ENCODE data around the gene KDM4B.

The KDM4B gene

DNA sequence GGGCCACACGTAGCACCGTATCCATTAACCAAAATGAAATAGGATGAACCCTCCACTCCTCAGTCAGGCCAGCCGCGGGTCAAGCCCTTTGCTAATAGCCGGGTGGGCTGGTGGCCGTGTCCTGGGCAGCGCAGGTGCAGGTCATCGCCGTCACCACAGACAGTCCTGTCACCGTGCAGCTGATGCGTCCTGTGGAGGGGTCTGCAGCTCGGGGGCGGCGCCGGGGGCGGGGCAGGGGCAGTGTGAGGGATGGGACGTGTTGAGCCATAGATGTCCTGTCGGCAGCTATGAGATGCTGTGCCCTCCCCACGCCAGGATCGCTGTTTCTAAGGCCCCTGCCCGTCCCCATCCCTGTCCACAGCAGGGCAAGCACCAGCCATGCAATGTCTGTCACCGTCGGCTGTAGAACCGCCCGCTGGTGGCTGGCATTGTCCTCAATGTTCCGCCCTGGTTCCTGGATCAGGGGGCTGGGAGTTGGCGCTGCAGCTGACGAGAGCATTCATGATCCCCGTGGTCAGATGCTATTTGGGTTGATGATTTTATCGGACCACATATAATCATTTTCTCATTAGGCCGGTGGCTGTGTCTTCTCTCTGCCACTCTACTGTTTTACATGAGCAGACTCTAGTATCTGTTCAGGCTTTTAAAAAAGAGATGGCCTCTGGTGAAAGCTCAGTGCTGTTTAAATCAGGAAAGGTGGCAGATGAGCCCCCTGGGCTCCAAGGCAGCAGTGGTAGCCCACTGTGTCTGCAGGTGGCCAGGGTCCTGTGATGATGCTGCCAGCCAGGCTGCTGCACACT is 126.1 kb downstream of the KDM4B start:
- DNase-seq (ENCODE audit: extremely low read depth, low read depth) = no peak
- TF ChIP-seq, protein P1, sequence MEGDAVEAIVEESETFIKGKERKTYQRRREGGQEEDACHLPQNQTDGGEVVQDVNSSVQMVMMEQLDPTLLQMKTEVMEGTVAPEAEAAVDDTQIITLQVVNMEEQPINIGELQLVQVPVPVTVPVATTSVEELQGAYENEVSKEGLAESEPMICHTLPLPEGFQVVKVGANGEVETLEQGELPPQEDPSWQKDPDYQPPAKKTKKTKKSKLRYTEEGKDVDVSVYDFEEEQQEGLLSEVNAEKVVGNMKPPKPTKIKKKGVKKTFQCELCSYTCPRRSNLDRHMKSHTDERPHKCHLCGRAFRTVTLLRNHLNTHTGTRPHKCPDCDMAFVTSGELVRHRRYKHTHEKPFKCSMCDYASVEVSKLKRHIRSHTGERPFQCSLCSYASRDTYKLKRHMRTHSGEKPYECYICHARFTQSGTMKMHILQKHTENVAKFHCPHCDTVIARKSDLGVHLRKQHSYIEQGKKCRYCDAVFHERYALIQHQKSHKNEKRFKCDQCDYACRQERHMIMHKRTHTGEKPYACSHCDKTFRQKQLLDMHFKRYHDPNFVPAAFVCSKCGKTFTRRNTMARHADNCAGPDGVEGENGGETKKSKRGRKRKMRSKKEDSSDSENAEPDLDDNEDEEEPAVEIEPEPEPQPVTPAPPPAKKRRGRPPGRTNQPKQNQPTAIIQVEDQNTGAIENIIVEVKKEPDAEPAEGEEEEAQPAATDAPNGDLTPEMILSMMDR (IDR thresholded peaks at IDR 0.05; ENCODE audit: low read depth, low read length) = no peak

DNA sequence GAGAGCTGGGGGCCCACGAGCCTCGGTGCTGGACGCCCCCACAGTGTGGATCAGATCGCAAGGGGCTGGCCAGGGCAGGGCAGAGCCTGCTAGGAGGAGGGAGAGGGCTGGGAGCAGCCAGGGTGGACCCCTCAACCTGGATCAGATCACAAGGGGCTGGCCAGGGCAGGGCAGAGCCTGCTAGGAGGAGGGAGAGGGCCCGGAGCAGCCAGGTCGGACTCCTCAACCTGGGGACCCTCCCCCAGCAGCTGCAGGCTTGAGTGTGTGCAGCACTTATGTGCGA is 126.6 kb downstream of the KDM4B start:
- TF ChIP-seq, protein P1 (IDR thresholded peaks at IDR 0.05; ENCODE audit: low read depth, low read length) = no peak
- DNase-seq (ENCODE audit: extremely low read depth, low read depth) = no peak

DNA sequence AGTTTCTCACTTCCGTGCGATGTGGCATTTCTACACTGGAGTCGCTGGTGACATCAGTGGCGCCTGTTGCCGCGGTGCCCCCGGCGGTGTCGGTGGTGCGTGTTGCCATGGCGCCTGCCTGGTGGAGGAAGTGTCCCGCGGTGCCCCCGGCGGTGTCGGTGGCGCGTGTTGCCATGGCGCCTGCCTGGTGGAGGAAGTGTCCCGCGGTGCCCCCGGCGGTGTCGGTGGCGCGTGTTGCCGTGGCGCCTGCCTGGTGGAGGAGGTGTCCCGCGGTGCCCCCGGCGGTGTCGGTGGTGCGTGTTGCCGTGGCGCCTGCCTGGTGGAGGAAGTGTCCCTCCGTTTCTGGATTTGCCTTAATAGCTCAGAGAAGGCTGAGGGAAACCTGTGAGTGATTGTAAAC is 127.6 kb downstream of the KDM4B start:
- TF ChIP-seq, protein P1 (IDR thresholded peaks at IDR 0.05; ENCODE audit: low read depth, low read length) = no peak
- no peak for DNase-seq (ENCODE audit: extremely low read depth, low read depth)

DNA sequence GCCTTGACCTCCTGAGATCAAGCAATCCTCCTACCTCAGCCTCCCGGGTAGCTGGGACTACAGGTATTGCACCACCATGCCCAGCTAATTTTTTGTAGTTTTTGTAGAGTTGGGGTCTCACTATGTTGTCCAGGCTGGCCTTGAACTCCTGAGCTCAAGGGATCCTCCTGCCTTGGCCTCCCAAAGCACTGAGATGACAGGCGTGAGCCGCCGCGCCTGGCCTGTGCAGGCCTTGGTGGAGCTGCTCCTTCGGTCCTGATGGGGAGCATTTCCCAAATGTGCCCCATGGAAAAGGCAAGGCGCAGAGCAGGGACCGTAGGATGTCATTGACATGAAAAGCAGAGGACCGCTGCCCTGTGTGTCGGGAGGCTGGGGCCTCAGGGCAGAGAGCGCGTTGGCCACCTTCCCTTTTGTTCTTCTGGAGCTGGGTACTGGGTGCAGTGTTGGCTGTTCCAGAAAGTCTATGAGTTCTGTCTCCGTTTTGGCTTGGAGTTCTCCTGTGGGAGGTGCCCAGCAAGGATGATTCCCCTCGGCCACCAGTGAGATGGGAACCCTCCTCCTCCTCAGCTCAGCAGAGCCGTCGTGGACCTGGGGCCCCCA is 128.5 kb downstream of the KDM4B start:
- TF ChIP-seq, protein P1 (IDR thresholded peaks at IDR 0.05; ENCODE audit: low read depth, low read length) = no peak
- no peak for DNase-seq (ENCODE audit: extremely low read depth, low read depth)

DNA sequence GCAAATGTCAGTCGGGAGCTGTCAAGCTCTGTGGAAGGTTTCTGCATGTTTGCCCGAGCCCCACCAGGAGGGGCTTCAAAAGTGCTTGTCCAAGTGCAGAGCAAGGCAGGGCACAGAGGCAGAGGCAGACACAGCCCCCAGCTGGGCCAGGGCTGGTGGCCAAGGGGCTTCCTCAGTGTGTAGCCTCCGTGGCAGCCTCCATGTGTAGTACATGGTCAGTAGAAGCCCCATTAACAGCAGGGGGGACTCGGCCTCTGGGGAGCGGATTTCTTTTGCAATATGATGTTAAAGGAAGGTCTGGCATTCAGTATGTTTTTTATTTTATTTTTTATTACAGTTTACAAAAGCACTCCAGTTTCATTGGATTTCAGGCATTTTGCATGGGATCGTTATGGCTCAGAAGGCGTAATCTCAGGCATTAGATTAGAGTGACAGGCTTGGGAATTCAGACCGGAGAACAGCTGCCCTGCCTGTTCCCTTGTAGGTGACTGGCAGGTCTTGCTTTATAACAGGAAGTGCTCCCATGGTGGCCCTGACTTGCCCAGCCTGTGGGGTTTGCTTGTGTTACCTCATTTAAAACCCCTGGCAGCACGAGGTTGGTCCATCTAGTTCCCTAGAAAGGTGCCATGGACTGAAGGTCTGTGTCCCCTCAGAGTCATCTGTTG is 129.2 kb downstream of the KDM4B start:
- TF ChIP-seq, protein P1 (IDR thresholded peaks at IDR 0.05; ENCODE audit: low read depth, low read length) = no peak
- no peak for DNase-seq (ENCODE audit: extremely low read depth, low read depth)

DNA sequence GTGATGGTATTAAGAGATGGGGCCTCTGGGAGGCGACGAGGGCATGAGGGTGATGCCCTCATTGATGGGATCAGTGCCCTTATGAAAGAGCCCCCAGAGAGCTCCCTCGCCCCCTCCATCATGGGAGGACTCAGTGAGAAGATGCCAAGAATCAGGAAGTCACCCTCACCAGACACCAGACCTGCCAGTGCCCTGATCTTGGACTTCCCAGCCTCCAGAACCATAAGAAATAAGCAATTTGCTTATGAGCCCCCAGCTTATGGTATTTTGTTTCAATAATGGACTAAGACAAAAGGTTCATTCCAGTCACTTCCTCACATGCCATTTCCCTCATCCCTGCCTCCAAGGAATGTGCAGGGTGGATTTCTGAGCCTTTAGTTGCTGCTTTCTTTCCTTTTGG is 129.7 kb downstream of the KDM4B start:
- TF ChIP-seq, protein P1 (IDR thresholded peaks at IDR 0.05; ENCODE audit: low read depth, low read length) = no peak
- no peak for DNase-seq (ENCODE audit: extremely low read depth, low read depth)

DNA sequence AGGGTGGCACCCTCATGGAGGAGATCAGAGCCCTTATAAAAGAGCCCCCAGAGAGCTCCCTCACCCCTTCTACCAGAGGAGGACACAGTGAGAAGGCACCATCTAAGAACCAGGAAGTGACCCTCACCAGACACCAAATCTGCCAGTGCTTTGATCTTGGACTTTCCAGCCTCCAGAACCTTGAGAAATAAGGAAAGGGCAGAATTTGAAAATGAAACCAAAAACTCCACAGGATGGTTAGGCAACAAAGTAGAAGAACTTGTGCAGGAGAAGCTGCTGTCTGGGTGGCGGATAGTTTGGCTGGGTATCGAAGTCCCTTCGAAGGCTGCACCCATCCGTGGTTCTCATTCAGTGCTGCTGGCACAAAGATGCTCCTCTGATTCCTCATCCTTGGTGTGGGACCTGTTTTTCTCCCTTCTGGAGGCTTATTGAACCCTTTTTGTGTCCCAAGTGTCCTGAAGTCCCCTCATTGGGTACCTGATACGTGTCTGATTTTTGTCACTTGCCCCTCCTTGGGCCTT is 130.8 kb downstream of the KDM4B start:
- DNase-seq (ENCODE audit: extremely low read depth, low read depth) = no peak
- TF ChIP-seq, protein P1 (IDR thresholded peaks at IDR 0.05; ENCODE audit: low read depth, low read length) = no peak

All from AG09319 (cell line).